Natural killer cell (primary cell): ENCODE results near the gene C1orf50. TPM values are rescaled to one million over a fixed set of nuclear protein-coding genes. Genes with fewer than 3 reads are reported as not detected.

ENCODE experiments used
- ATAC-seq, 3 donors: fragments of 150-1000 bp in 2 of 3; fragments of 200-7000 bp in 1 of 3; cut with Tn5 transposase; 1 replicate in 1 of 3; 2 replicates in 2 of 3; pipeline ENCODE4 v1.10.0; 2021; ENCODE audit warnings: mild to moderate bottlenecking in 2 of 3, moderate library complexity in 2 of 3
- DNase-seq, 2 donors: peaks; one replicate each; pipeline versions ENCODE4 v3.0.0 to v3.0.0-alpha.2; 2013 to 2021; ENCODE audit warnings: mixed read lengths in 1 of 2
- H3K27ac ChIP-seq: one replicate; pipeline ENCODE4 v1.5.1; 2013; ENCODE audit warnings: mild to moderate bottlenecking, low read length
- H3K27me3 ChIP-seq: one replicate; pipeline ENCODE4 v1.6.1; 2013; ENCODE audit warnings: low read length; ENCODE audit not compliant: control insufficient read depth, insufficient read depth
- H3K36me3 ChIP-seq: one replicate; pipeline ENCODE4 v1.6.1; 2013; ENCODE audit warnings: low read length; ENCODE audit not compliant: control insufficient read depth, insufficient read depth
- H3K4me1 ChIP-seq: one replicate; pipeline ENCODE4 v1.6.1; 2013; ENCODE audit warnings: low read length; ENCODE audit not compliant: control insufficient read depth, insufficient read depth
- H3K4me3 ChIP-seq: one replicate; pipeline ENCODE4 v1.5.1; 2013; ENCODE audit warnings: low read length
- H3K9me3 ChIP-seq: one replicate; pipeline ENCODE4 v1.6.1; 2013; ENCODE audit warnings: low read length; ENCODE audit not compliant: control insufficient read depth, insufficient read depth
- H3K27ac Mint-ChIP-seq, 2 donors: one replicate each; pipeline ENCODE4 v1.8.0; 2022; ENCODE audit warnings: mild to moderate bottlenecking in 2 of 2, mixed read lengths in 2 of 2, moderate library complexity in 1 of 2
- H3K27me3 Mint-ChIP-seq, 2 donors: one replicate each; pipeline ENCODE4 v1.8.0; 2022; ENCODE audit warnings: low read depth in 2 of 2, mixed read lengths in 2 of 2
- H3K36me3 Mint-ChIP-seq: one replicate; pipeline ENCODE4 v1.8.0; 2022; ENCODE audit warnings: mixed read lengths
- H3K4me1 Mint-ChIP-seq, 2 donors: one replicate each; pipeline ENCODE4 v1.8.0; 2022; ENCODE audit warnings: mixed read lengths in 2 of 2
- H3K4me3 Mint-ChIP-seq: one replicate; pipeline ENCODE4 v1.8.0; 2022; ENCODE audit warnings: mild to moderate bottlenecking, moderate library complexity, mixed read lengths
- H3K9me3 Mint-ChIP-seq, 2 donors: one replicate each; pipeline ENCODE4 v1.8.0; 2022; ENCODE audit warnings: mixed read lengths in 2 of 2
- WGBS: methylation state at CpG from one replicate; pipeline ENCODE4 v1.1.7; 2013; ENCODE audit warnings: missing lambda C conversion rate; ENCODE audit not compliant: insufficient coverage; 5-methylcytosine and 5-hydroxymethylcytosine counted together
- intact Hi-C: fragments of 100-400 bp; cut with micrococcal nuclease; formaldehyde crosslinking; loops from one replicate; pipeline ENCODE4 v1.14.2; 2022
- total RNA-seq, 4 donors: library from RNA; stranded (reverse); fragments of 120-200 nt in 1 of 4; gene quantifications; one replicate each; pipeline versions ENCODE4 v1.2.3 to v1.2.4, GENCODE V29; 2013 to 2022
- TF ChIP-seq, protein P1 (sequence below): fragments of 200-600 bp; IDR thresholded peaks from one replicate; pipeline ENCODE4 v1.8.0; 2022; ENCODE audit warnings: antibody characterized with exemption

The C1orf50 gene
- total RNA-seq, 3 donors from 2014 or later (not counting 1 experiment from before 2014, with no cell fraction given), result 10.1 to 17.1 (median 12.7) TPM

DNA sequence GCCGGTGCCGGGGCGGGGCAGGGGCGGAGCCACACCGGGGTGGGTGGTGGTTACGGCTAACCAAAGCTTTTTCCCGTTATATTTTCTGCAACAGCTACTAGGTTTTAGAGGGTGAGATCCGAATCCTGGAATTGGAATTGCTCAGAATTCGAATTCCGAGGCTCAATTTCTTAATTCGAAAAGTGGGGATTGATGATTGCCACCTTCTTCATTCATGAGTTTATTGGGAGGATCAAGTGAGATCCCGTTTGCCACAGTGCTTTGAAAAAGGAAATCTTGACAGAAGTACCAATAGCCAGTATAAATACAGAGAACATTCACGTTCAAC, 50.4 kb downstream of the C1orf50 start:
- Histone ChIP-seq H3K36me3 (no peaks in the 10 kb centered on the region), H3K27me3 (no peaks in the 10 kb centered on the region), H3K4me1 (peaks cover 10% of the 10 kb centered on the region), H3K4me3 (peak overlapping the region; percentile 41), H3K9me3 (no peaks in the 10 kb centered on the region), H3K27ac (no peak overlapping the region)
- Mint-ChIP-seq H3K27me3 (no peaks in the 10 kb centered on the region), H3K27ac (peak overlapping the region; percentile 80 to 84), H3K36me3 (no peaks in the 10 kb centered on the region), H3K4me1 (peaks cover 19 to 31% of the 10 kb centered on the region in 2 donors), H3K4me3 (peak overlapping the region; percentile 80), H3K9me3 (no peaks in the 10 kb centered on the region)
- under 1% methylated on average over 12 of the region's 13 CpGs for WGBS
- no peak for DNase-seq
- TF ChIP-seq, protein P1, sequence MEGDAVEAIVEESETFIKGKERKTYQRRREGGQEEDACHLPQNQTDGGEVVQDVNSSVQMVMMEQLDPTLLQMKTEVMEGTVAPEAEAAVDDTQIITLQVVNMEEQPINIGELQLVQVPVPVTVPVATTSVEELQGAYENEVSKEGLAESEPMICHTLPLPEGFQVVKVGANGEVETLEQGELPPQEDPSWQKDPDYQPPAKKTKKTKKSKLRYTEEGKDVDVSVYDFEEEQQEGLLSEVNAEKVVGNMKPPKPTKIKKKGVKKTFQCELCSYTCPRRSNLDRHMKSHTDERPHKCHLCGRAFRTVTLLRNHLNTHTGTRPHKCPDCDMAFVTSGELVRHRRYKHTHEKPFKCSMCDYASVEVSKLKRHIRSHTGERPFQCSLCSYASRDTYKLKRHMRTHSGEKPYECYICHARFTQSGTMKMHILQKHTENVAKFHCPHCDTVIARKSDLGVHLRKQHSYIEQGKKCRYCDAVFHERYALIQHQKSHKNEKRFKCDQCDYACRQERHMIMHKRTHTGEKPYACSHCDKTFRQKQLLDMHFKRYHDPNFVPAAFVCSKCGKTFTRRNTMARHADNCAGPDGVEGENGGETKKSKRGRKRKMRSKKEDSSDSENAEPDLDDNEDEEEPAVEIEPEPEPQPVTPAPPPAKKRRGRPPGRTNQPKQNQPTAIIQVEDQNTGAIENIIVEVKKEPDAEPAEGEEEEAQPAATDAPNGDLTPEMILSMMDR, result no peak
- intact Hi-C loops, result loop anchor here (1.0 kb wide), 2 partner anchors 29 to 50 kb away; partner anchors contain the start of genes C1orf50, P3H1 and ZNF691
- no peak for ATAC-seq

DNA sequence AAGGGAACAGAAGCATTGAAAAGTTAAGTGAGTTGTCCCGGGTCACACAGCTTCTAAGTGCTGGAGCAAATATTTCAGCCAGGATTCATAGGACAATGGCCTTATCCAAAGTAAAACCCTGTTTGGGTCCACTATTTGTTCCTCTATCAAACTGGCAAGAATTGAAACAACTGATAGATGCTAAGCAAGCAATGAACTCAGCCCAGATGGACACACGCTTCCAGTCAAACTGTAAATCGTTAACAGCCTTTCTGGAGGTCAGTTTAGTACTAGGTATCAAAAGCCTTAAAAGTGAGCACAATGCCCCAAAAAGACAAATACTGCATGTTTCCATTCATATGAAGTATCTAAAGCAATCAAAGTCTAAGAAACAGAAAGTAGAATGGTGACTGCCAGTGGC, 50.9 kb downstream of the C1orf50 start:
- Mint-ChIP-seq H3K36me3 (no peaks in the 10 kb centered on the region), H3K9me3 (no peaks in the 10 kb centered on the region), H3K27me3 (no peaks in the 10 kb centered on the region), H3K4me3 (peak overlapping the region; percentile 80), H3K4me1 (peaks cover 19 to 31% of the 10 kb centered on the region in 2 donors), H3K27ac (no peak overlapping the region)
- Histone ChIP-seq H3K27me3 (no peaks in the 10 kb centered on the region), H3K4me1 (peaks cover 10% of the 10 kb centered on the region), H3K9me3 (no peaks in the 10 kb centered on the region), H3K36me3 (no peaks in the 10 kb centered on the region), H3K27ac (no peak overlapping the region), H3K4me3 (no peak overlapping the region)
- WGBS, result 98% methylated on average over 3 of the region's 3 CpGs
- TF ChIP-seq, protein P1, result no peak
- DNase-seq (no peak), ATAC-seq (no peak)
- intact Hi-C loops, result loop anchor here (1.0 kb wide), 2 partner anchors 28 to 51 kb away; partner anchors contain the start of genes C1orf50, P3H1 and ZNF691

DNA sequence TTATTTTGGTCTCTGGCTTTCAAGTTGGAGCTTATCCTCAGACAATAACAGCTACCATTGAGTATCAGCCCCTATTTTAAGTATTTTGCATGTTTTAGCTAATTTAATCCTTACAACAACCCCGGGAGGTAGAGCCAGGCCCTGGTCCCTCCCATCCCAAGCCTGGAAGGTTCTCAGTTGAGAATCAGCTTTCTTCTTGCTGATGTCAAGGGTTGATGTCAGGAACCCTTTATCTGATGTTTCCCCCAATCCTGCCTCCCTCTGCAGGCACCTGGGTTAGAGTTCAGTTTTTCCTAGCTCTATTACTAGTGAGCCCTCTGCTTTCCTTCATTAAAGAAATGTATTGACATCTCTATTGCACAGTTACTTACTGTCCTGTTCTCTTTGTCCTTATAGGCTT, 53.8 kb downstream of the C1orf50 start:
- H3K36me3 ChIP-seq, result no peaks in the 10 kb centered on the region
- no peak overlapping the region for H3K4me3 Mint-ChIP-seq
- peaks cover 19 to 29% of the 10 kb centered on the region in 2 donors for H3K4me1 Mint-ChIP-seq
- no peak overlapping the region for H3K4me3 ChIP-seq
- ATAC-seq (no peak), DNase-seq (no peak)
- H3K27me3 ChIP-seq, result no peaks in the 10 kb centered on the region
- no peaks in the 10 kb centered on the region for H3K36me3 Mint-ChIP-seq
- H3K9me3 Mint-ChIP-seq, result no peaks in the 10 kb centered on the region
- H3K9me3 ChIP-seq, result no peaks in the 10 kb centered on the region
- TF ChIP-seq, protein P1, result no peak
- no peaks in the 10 kb centered on the region for H3K27me3 Mint-ChIP-seq
- WGBS, result 100% methylated on average over 1 of the region's 1 CpG
- no peak overlapping the region for H3K27ac ChIP-seq
- intact Hi-C loops, result no loop called here
- H3K4me1 ChIP-seq, result peaks cover 9% of the 10 kb centered on the region
- no peak overlapping the region for H3K27ac Mint-ChIP-seq

DNA sequence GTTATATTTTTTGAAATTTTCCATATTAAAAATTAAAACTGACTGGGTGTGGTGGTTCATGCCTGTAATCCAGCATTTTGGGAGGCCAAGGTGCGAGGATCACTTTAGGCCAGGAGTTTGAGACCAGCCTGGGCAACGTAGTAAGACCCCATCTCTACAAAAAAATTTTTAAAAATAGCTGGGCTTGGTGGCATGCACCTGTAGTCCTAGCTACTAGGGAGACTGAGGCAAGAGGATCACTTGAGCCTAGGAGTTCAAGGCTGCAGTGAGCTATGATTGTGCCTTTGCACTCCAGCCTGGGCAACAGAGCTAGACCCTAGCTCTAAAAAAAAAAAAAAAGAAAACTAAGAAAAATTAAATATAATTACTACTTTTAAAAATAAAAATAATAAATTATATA, 54.6 kb downstream of the C1orf50 start:
- Histone ChIP-seq H3K4me3 (no peak overlapping the region), H3K9me3 (no peaks in the 10 kb centered on the region), H3K4me1 (peaks cover under 1% of the 10 kb centered on the region), H3K27ac (no peak overlapping the region), H3K36me3 (no peaks in the 10 kb centered on the region), H3K27me3 (no peaks in the 10 kb centered on the region)
- intact Hi-C loops, result no loop called here
- no peaks in the 10 kb centered on the region for H3K27me3 Mint-ChIP-seq
- no peaks in the 10 kb centered on the region for H3K9me3 Mint-ChIP-seq
- no peak for ATAC-seq
- TF ChIP-seq, protein P1, result no peak
- H3K4me1 Mint-ChIP-seq, result peaks cover 11 to 21% of the 10 kb centered on the region in 2 donors
- DNase-seq, result no peak
- no peaks in the 10 kb centered on the region for H3K36me3 Mint-ChIP-seq
- no peak overlapping the region for H3K4me3 Mint-ChIP-seq
- no peak overlapping the region for H3K27ac Mint-ChIP-seq
- 81% methylated on average over 2 of the region's 2 CpGs for WGBS
